NCI-H510A treated with DMSO at 0.1 percent for 48 hours (cell line): Measurements from ENCODE around the gene RC3H2.
"Not testable (repeated sequence)": the region's sequence is repeated elsewhere in the genome, so short reads cannot be mapped to it uniquely, and the experiment has no call there.

ENCODE experiments used
- DNase-seq: peaks from one replicate; lab custom pipeline; 2025; lab: John Stamatoyannopoulos, UW

RC3H2 gene

GRCh38 chr9:122918310-122918709, 13.2 kb upstream of the RC3H2 start:
- no peak for DNase-seq

- DNase-seq = peak; percentile 83
These were observed 8.0 kb upstream of the RC3H2 start, which contains the start of gene ZBTB6 for GRCh38 chr9:122912964-122913673. ZBTB6 (minus strand) TSS chr9:122913323; CDS start chr9:122912072, 1,251 bp downstream.

DNA sequence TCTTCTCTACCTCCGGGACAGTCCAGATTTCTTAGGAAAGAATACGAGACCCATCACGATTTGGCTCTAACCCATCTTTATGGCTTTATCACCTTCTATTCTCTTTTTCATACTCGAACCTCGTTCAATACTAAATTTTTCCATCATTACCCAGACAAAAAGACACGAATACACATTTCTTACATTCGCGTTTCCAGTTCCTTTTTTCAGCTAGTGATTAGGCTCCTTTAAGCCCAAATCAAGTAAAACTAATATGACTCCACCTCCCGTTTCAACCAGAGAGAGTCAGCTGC, 7.5 kb upstream of the RC3H2 start:
- no peak for DNase-seq

- DNase-seq = not testable (repeated sequence)
These were observed 963 bp upstream of the RC3H2 start for GRCh38 chr9:122906122-122906521.

- DNase-seq = peak; percentile 23
These were observed 715 bp downstream of the RC3H2 start for GRCh38 chr9:122904466-122904822.

DNA sequence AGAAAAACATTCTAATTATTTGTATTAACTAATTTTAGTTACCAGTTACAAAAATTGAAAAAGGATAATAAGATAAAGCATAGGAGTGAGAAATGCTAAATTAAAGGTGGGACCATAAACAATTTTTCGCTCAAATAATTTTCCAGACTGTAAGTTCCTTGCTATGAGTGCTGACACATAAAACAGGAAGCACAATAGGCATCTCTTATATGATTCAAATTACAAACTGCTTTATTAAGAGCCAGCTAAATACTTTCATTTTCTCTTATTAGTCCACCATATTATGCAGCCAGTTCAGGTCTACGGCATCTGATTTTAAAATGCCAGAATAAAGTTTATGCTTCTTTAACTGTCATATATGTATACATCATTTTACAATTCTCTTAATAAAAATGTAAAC, 4.4 kb downstream of the RC3H2 start:
- DNase-seq = no peak

DNA sequence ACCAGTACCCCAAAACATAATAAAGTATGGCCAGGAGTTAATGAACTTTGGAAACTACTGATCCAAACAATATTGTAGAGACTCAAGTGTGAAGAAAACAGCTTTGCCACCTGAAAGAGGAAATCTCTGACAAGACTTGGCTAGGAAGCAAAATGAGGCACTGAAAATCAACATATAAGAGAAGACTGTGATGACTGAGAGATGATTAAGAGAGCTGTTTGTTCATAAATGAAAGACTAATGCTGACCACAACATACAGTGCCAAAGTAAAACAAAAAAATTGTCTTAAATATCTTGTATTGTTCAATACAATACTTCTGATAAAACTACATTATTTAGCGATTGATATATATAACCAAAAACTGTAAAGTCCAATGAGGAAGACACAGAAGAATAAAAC, 7.2 kb downstream of the RC3H2 start:
- no peak for DNase-seq

- DNase-seq = no peak
These were observed 16.7 kb downstream of the RC3H2 start for GRCh38 chr9:122888480-122888879.

GRCh38 chr9:122883125-122883524, 22.0 kb downstream of the RC3H2 start:
- no peak for DNase-seq

DNA sequence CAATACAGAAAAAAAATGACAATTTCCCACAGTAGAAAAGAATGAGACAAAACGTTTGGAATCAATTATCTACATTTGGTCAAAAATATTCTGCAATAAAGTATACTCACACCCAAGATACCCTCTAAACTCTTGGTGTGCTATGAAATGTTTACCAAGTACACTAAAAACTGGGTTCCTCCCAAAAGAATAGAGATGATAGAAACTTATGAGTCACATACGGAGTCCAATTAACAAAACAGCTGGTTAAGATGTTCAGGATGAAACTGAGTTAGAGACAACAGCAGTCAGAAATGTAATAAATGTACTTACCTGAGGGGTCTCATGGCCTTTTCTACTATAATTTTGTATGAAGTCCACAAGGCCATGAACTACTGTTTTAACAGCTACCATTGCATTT, 25.7 kb downstream of the RC3H2 start:
- DNase-seq = no peak

- no peak for DNase-seq
These were observed 29.6 kb downstream of the RC3H2 start for GRCh38 chr9:122875523-122875922.

GRCh38 chr9:122867276-122867675, 37.9 kb downstream of the RC3H2 start:
- DNase-seq = not testable (repeated sequence)

DNA sequence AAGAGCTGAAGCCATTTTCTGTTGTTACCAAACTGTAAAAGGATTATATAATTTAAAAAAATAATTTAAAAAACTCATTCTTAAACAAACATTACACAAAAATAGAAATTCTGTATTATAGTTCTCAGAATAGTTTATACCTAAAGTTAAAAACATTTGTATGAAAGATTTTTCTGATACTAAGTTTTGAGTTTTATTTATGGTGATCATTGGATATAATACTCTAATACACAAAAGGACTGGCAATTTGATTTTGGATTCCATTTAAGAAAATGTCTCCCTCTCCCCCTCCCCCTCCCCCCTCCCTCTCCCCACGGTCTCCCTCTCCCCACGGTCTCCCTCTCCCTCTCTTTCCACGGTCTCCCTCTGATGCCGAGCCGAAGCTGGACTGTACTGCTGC, 39.1 kb downstream of the RC3H2 start:
- DNase-seq = no peak

DNA sequence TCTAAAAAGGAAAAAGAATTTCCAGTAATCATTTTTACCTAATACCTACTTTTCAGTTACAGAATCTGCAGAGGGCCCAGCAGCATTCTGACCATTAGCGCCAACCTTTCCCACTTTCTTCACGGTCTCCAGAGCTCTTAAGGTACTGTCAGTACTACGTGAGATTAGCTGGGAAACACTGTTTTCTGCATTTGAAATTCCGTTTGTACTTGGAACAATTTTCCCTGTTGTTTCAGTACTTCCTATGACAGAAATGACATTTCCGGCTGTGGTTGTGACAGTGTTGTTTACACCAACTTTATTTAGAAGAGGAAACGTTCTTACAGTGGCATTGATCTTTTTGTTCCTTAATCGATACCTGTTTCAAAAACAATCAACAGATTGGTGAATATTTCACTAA, 39.9 kb downstream of the RC3H2 start:
- no peak for DNase-seq

DNA sequence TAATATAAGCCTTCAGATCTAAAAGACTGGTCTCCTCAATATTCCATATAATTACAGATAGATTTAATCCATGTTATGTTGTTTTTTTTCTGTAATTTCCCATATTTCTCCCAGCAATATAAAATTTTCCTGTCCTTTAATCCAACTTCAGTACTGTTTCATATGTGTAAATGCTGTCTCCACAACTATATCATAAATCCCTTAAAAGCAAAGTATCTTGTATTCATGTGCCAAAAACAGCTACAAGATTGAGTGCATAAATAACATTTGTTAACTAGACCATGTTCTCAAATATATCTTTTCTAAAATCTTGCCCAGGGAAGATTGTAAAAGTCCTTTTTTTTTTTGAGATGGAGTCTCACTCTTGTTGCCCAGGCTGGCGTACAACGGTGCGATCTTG, 41.8 kb downstream of the RC3H2 start:
- DNase-seq = no peak

DNA sequence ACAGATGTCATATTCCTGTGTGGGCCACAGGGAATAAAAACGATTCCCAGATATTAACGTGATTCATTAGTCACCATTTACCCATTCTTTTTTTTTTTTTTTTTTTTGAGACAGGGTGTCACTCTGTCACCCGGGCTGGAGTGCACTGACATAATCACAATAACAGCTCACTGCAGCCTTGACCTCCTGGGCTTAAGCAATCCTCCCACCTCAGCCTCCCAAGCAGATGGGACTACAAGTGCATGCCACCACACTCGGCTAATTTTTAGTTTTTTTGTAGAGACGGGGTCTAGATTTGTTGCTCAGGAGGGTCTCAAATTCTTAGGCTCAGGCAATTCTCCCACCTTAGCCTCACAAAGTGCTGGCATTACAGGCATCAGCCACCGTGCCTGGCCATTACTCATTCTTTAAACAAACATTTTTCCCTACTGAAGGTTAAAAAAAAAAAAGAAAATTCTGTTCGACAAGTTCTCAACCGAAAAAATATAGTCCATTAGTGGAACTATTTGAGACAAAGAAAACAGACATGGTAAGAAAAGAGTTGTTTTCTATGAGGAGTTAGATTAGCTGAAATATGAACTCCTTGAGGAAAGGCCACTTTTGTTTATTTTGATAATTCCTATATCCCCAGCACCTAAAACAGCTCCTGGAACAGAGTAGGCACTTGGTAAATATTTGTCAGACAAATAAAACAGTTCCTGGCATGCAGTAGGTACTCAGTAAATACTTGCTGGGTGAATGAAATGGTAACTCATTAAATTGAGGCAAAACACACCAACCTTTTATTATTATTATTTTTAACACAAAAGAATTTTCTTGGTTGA, 44.6 kb downstream of the RC3H2 start:
- DNase-seq = no peak

DNA sequence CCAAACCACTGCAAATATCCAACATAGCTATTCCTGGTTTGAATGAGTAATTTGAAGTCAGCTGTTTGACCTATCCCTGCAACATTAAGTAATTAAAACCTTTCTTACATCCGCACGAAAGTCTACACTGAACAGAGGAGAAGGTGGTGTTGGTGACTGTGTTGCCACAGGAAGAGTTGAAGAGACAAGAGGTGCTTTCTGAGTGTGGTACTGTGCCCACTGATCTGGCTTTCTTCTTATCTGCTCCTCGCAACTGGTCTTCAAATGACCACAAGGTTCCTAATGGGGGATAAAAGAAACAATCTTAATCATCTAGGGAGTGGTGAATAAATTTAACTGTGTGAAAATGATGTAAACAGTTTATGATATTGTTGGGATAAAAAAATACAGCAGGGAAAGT, 47.3 kb downstream of the RC3H2 start:
- DNase-seq = no peak

DNA sequence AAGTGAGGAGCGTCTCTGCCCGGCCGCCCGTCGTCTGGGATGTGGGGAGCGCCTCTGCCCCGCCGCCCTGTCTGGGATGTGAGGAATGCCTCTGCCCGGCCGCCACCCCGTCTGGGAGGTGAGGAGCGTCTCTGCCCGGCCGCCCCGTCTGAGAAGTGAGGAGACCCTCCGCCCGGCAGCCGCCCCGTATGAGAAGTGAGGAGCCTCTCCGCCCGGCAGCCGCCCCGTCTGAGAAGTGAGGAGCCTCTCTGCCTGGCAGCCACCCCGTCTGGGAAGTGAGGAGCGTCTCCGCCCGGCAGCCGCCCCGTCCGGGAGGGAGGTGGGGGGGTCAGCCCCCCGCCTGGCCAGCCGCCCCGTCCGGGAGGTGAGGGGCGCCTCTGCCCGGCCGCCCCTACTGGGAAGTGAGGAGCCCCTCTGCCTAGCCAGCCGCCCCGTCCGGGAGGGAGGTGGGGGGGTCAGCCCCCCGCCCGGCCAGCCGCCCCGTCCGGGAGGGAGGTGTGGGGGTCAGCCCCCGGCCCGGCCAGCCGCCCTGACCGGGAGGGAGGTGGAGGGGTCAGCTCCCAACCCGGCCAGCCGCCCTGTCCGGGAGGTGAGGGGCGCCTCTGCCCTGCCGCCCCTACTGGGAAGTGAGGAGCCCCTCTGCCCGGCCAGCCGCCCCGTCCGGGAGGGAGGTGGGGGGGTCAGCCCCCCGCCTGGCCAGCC, 52.9 kb downstream of the RC3H2 start:
- not testable (repeated sequence) for DNase-seq

GRCh38 chr9:122848256-122848943, 56.8 kb downstream of the RC3H2 start:
- no peak for DNase-seq

DNA sequence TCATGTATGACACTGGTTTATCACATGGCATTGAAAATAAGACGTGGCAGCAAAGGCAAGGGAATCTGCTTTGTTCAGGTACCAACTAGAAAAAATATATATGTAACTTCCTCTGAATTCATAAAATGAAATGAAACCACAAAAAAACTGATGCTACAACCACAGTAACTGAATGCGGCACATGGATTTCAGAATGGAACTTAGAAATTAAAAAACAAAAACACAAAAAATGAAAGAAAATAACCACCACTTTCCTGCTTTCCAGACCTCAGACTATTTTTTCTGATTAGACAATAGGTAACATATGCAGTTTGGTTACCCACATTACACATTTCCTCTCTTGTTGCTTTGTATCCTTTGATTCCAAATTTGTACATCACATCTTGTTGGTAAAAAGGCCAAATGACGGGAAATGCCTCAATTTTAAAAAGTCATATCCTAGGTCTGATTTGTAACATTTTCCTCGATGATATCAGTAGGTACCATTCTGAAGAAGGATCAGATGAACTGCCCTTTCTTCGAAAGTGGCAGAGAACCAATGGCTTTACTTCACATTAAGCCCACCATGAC, 58.7 kb downstream of the RC3H2 start:
- DNase-seq = no peak

DNA sequence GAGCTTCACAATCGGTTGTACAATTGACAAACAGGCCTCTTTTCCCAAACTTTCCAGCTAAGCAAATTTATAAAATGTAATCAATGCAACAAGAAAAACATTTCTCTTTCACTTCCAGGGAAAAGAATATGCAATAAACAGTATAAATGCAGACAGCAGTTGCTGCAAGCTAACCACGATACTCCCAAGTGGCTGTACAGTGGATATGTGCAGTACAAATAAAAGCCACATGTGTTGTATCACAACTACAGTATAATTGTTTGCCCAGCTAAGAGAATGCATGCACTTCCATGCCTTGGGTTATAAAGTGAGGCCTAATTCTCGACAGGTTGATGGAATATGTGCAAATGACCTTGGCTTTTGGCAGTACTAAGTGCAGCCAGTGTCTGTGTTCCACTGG, 60.0 kb downstream of the RC3H2 start:
- DNase-seq = no peak

DNA sequence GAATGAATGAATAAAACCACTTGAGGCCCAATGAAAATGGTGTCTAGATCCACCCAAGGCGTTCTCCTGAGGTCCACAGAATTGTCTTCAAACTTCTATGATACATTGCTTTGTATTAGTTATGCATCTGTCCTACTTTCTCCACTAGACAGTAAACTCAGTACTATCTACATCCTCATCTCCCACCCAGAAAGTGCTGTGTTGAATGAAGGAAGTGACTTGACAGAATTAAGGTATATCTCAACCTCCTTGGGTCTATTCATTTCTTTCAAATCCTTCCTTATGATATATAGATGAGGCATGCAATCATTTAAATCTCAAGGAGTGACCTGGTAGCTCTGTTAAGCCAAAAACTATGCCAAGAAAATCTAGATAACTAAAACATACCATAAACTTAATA, 61.0 kb downstream of the RC3H2 start:
- DNase-seq = no peak
